AG08395 (cell line): Measurements from ENCODE around the gene MYO3B.
"Not testable (repeated sequence)": the region's sequence is repeated elsewhere in the genome, so short reads cannot be mapped to it uniquely, and the experiment has no call there.

ENCODE experiments used
- DNase-seq: peaks from one replicate; pipeline ENCODE4 v3.0.0; 2012; ENCODE audit warnings: mixed read lengths, low spot score

Gene MYO3B

GRCh38 chr2:170263728-170264521 is 86.0 kb downstream of the MYO3B start:
- not testable (repeated sequence) for DNase-seq

GRCh38 chr2:170264522-170264860 is 86.5 kb downstream of the MYO3B start:
- DNase-seq = no peak

GRCh38 chr2:170264865-170265264 is 86.9 kb downstream of the MYO3B start:
- DNase-seq = no peak

GRCh38 chr2:170265321-170265720 is 87.4 kb downstream of the MYO3B start:
- no peak for DNase-seq

GRCh38 chr2:170266358-170266757 is 88.4 kb downstream of the MYO3B start:
- DNase-seq = no peak

- no peak for DNase-seq
Measured at GRCh38 chr2:170267071-170267470, 89.1 kb downstream of the MYO3B start.

GRCh38 chr2:170270278-170270864 is 92.4 kb downstream of the MYO3B start:
- DNase-seq = no peak

GRCh38 chr2:170271340-170271739 is 93.4 kb downstream of the MYO3B start:
- DNase-seq = no peak

GRCh38 chr2:170276056-170276455 is 98.1 kb downstream of the MYO3B start:
- DNase-seq = no peak

GRCh38 chr2:170276925-170277629 is 99.1 kb downstream of the MYO3B start:
- no peak for DNase-seq

- DNase-seq = no peak
Measured at GRCh38 chr2:170277951-170278350, 100.0 kb downstream of the MYO3B start.

- not testable (repeated sequence) for DNase-seq
Measured at GRCh38 chr2:170279615-170280014, 101.7 kb downstream of the MYO3B start.

GRCh38 chr2:170282851-170283250 is 104.9 kb downstream of the MYO3B start:
- no peak for DNase-seq

- no peak for DNase-seq
Measured at GRCh38 chr2:170284205-170284604, 106.3 kb downstream of the MYO3B start.

GRCh38 chr2:170288859-170289258 is 110.9 kb downstream of the MYO3B start:
- no peak for DNase-seq

- no peak for DNase-seq
Measured at GRCh38 chr2:170291474-170291873, 113.5 kb downstream of the MYO3B start.

- no peak for DNase-seq
Measured at GRCh38 chr2:170292415-170292814, 114.5 kb downstream of the MYO3B start.

GRCh38 chr2:170297496-170297895 is 119.5 kb downstream of the MYO3B start:
- DNase-seq = no peak

GRCh38 chr2:170298115-170298514 is 120.2 kb downstream of the MYO3B start:
- DNase-seq = no peak

- DNase-seq = no peak
Measured at GRCh38 chr2:170298861-170299429, 121.0 kb downstream of the MYO3B start.

- DNase-seq = no peak
Measured at GRCh38 chr2:170300993-170301392, 123.0 kb downstream of the MYO3B start.

GRCh38 chr2:170301626-170302025 is 123.7 kb downstream of the MYO3B start:
- DNase-seq = no peak

- no peak for DNase-seq
Measured at GRCh38 chr2:170305711-170306110, 127.8 kb downstream of the MYO3B start.
